ENCODE measurements around the gene OPN1MW3.
"Not testable (repeated sequence)": the region's sequence is repeated elsewhere in the genome, so short reads cannot be mapped to it uniquely, and the experiment has no call there.

- TF ChIP-seq CTCF (IDR thresholded peaks at IDR 0.05; ENCODE audit: borderline replicate concordance, extremely low read depth, low read length, poor library complexity, severe bottlenecking); EZH2 (IDR thresholded peaks at IDR 0.05; ENCODE audit: borderline replicate concordance, low read depth, low read length, severe bottlenecking): not testable (repeated sequence)
These were observed 9.9 kb upstream of the OPN1MW3 start for GRCh38 chrX:154247377-154248045.

All from DND-41 (cell line).